GM23338 (cell line): ENCODE data around the gene MFN1. TPM values are rescaled to one million over a fixed set of nuclear protein-coding genes. Genes with fewer than 3 reads are reported as not detected.

Experiments used
- ATAC-seq: fragments of 200-7000 bp; cut with Tn5 transposase; 3 replicates; pipeline ENCODE4 v1.9.1; 2020
- DNase-seq: peaks from one replicate; pipeline ENCODE4 v3.0.0-alpha.2; 2015; ENCODE audit warnings: low spot score
- H2AFZ ChIP-seq: fragments of 200-600 bp; sonication (generic); 2 replicates; pipeline ENCODE4 v1.8.0; 2016; ENCODE audit warnings: antibody characterized with exemption, mild to moderate bottlenecking, moderate library complexity
- H3F3A ChIP-seq: fragments of 200-600 bp; sonication (generic); replicated peaks from 2 replicates; pipeline ENCODE4 v1.8.0; 2017; ENCODE audit warnings: antibody characterized with exemption, mixed run types, low read depth
- H3K27ac ChIP-seq: fragments of 200-600 bp; sonication (generic); 2 replicates; pipeline ENCODE4 v1.6.1; 2016; ENCODE audit warnings: low read depth
- H3K27me3 ChIP-seq: fragments of 200-600 bp; sonication (generic); 2 replicates; pipeline ENCODE4 v1.8.0; 2016; ENCODE audit warnings: mild to moderate bottlenecking, mixed run types, moderate library complexity; ENCODE audit not compliant: insufficient read depth
- H3K36me3 ChIP-seq: fragments of 200-600 bp; sonication (generic); 2 replicates; pipeline ENCODE4 v1.8.0; 2016; ENCODE audit warnings: mild to moderate bottlenecking; ENCODE audit not compliant: insufficient read depth
- H3K4me1 ChIP-seq: fragments of 200-600 bp; sonication (generic); 2 replicates; pipeline ENCODE4 v1.8.0; 2016; ENCODE audit warnings: mild to moderate bottlenecking, moderate library complexity; ENCODE audit not compliant: insufficient read depth
- H3K4me2 ChIP-seq: fragments of 200-600 bp; sonication (generic); 2 replicates; pipeline ENCODE4 v1.7.1; 2017; ENCODE audit warnings: mixed run types
- H3K4me3 ChIP-seq: fragments of 200-600 bp; sonication (generic); 2 replicates; pipeline ENCODE4 v1.6.1; 2016; ENCODE audit warnings: mixed run types
- H3K79me2 ChIP-seq: fragments of 200-600 bp; sonication (generic); replicated peaks from 2 replicates; pipeline ENCODE4 v1.8.0; 2017; ENCODE audit warnings: mild to moderate bottlenecking; ENCODE audit not compliant: insufficient read depth
- H3K9me2 ChIP-seq: fragments of 200-600 bp; sonication (generic); 2 replicates; pipeline ENCODE4 v1.8.0; 2017; ENCODE audit not compliant: insufficient read depth
- H4K20me1 ChIP-seq: fragments of 200-600 bp; sonication (generic); replicated peaks from 2 replicates; pipeline ENCODE4 v1.8.0; 2017; ENCODE audit warnings: mild to moderate bottlenecking; ENCODE audit not compliant: insufficient read depth
- H3K27ac Mint-ChIP-seq: 2 replicates; pipeline ENCODE4 v1.8.0; 2020; ENCODE audit warnings: inconsistent platforms, mild to moderate bottlenecking, moderate library complexity, mixed read lengths
- H3K27me3 Mint-ChIP-seq: 3 replicates; pipeline ENCODE4 v1.8.0; 2022; ENCODE audit warnings: low read depth, mild to moderate bottlenecking, moderate library complexity, mixed read lengths, inconsistent platforms; ENCODE audit not compliant: insufficient read depth, poor library complexity
- H3K36me3 Mint-ChIP-seq: 3 replicates; pipeline ENCODE4 v1.8.0; 2021; ENCODE audit warnings: low read depth, mild to moderate bottlenecking, inconsistent platforms, moderate library complexity, mixed read lengths
- H3K4me1 Mint-ChIP-seq: 3 replicates; pipeline ENCODE4 v1.8.0; 2020; ENCODE audit warnings: mild to moderate bottlenecking, inconsistent platforms, mixed read lengths
- H3K4me3 Mint-ChIP-seq: 3 replicates; pipeline ENCODE4 v1.8.0; 2021; ENCODE audit warnings: moderate library complexity, mild to moderate bottlenecking, inconsistent platforms, mixed read lengths
- H3K9me3 Mint-ChIP-seq: 3 replicates; pipeline ENCODE4 v1.8.0; 2020; ENCODE audit warnings: moderate library complexity, mild to moderate bottlenecking, inconsistent platforms, mixed read lengths
- CREB1 ChIP-seq: fragments of 250-450 bp; sonication (Bioruptor Pico); IDR thresholded peaks from 2 replicates; pipeline ENCODE4 v1.5.0; 2020; ENCODE audit warnings: low read depth, mild to moderate bottlenecking, moderate library complexity
- EZH2 ChIP-seq: fragments of 200-600 bp; sonication (generic); IDR thresholded peaks from one replicate; pipeline ENCODE4 v1.8.0; 2017; ENCODE audit warnings: antibody characterized with exemption, mild to moderate bottlenecking, low read depth; ENCODE audit not compliant: unreplicated experiment
- EZH2phosphoT487 ChIP-seq: fragments of 200-600 bp; sonication (generic); IDR thresholded peaks from one replicate; pipeline ENCODE4 v1.8.1; 2018; ENCODE audit warnings: antibody characterized with exemption; ENCODE audit not compliant: unreplicated experiment
- JUNB ChIP-seq: IDR thresholded peaks from one replicate; pipeline ENCODE4 v1.6.1; 2016; ENCODE audit warnings: antibody characterized with exemption; ENCODE audit not compliant: unreplicated experiment
- NANOG ChIP-seq: IDR thresholded peaks from 2 replicates; pipeline ENCODE4 v1.6.1; 2016; ENCODE audit warnings: antibody characterized with exemption, borderline replicate concordance
- REST ChIP-seq: IDR thresholded peaks from one replicate; pipeline ENCODE4 v1.6.1; 2018; ENCODE audit warnings: antibody characterized with exemption; ENCODE audit not compliant: unreplicated experiment
- STAT1 ChIP-seq: IDR thresholded peaks from one replicate; pipeline ENCODE4 v1.6.1; 2016; ENCODE audit warnings: antibody characterized with exemption; ENCODE audit not compliant: unreplicated experiment
- ZNF114 ChIP-seq: fragments of 250-450 bp; sonication (Bioruptor Pico); IDR thresholded peaks from 2 replicates; pipeline ENCODE4 v1.5.0; 2020; ENCODE audit warnings: mild to moderate bottlenecking, moderate library complexity
- ZNF462 ChIP-seq: fragments of 250-450 bp; sonication (Bioruptor Pico); IDR thresholded peaks from 2 replicates; pipeline ENCODE4 v1.5.0; 2020; ENCODE audit warnings: mild to moderate bottlenecking, moderate library complexity
- polyA plus RNA-seq: library from polyadenylated mRNA; unstranded; fragments of >200 nt; fragmentation: Nextera tagmentation; extraction: Ambion mirVana; gene quantifications from 2 replicates; pipeline ENCODE4 v1.2.1, GENCODE V29; 2016
- total RNA-seq: library from RNA; depleted of rRNA; stranded (reverse); fragments of >200 nt; shearing (Covaris generic); gene quantifications from 2 replicates; pipeline ENCODE4 v1.2.3, GENCODE V29; 2014
- TF ChIP-seq, protein P1 (sequence below): IDR thresholded peaks from 2 replicates; pipeline ENCODE4 v1.6.1; 2016; ENCODE audit warnings: antibody characterized with exemption

The MFN1 gene
- total and polyA plus RNA-seq, 2 experiments from 2014 or later = 16.1 to 36.2 TPM

DNA sequence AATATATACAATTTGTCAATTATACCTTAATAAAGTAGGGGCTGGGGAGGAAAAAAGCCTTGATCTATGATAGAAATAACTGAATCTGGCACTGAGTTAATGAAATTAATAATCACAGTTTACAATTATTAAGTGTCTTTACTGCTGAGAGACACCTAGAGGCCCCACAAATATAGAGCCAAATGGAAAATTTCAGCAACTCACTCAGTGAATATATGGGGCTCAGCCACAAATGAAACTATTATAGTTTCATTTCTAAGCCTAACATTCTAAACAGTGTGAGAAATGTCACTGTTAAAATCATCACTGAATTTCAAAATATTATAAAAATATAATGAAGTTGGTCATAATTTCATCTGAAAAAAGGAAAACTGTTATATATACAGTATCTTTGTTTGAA lies 63.5 kb downstream of the MFN1 start:
- H3K79me2 ChIP-seq = no peaks in the 10 kb centered on the region
- ATAC-seq (no peak), DNase-seq (no peak)
- no peaks in the 10 kb centered on the region for H3K9me3 Mint-ChIP-seq
- H3F3A ChIP-seq = no peaks in the 10 kb centered on the region
- no peak overlapping the region for H3K4me2 ChIP-seq
- H3K9me2 ChIP-seq = no peaks in the 10 kb centered on the region
- H3K4me3 Mint-ChIP-seq = no peak overlapping the region
- no peak overlapping the region for H3K27ac ChIP-seq
- no peak overlapping the region for H2AFZ ChIP-seq
- no peak overlapping the region for H3K4me3 ChIP-seq
- no peaks in the 10 kb centered on the region for H3K27me3 ChIP-seq
- H3K36me3 Mint-ChIP-seq = peaks cover 4% of the 10 kb centered on the region; the same call in 1 of the 3 replicates
- no peak overlapping the region for H3K27ac Mint-ChIP-seq
- H3K36me3 ChIP-seq = no peaks in the 10 kb centered on the region
- H3K27me3 Mint-ChIP-seq = peaks cover 5% of the 10 kb centered on the region
- TF ChIP-seq EZH2 (no peak), NANOG (no peak), ZNF462 (no peak), ZNF114 (CRISPR knock-in tag) (no peak)
- TF ChIP-seq, protein P1, sequence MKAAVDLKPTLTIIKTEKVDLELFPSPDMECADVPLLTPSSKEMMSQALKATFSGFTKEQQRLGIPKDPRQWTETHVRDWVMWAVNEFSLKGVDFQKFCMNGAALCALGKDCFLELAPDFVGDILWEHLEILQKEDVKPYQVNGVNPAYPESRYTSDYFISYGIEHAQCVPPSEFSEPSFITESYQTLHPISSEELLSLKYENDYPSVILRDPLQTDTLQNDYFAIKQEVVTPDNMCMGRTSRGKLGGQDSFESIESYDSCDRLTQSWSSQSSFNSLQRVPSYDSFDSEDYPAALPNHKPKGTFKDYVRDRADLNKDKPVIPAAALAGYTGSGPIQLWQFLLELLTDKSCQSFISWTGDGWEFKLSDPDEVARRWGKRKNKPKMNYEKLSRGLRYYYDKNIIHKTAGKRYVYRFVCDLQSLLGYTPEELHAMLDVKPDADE = no peak
- H3K4me1 Mint-ChIP-seq = peaks cover 5% of the 10 kb centered on the region; the same call in 2 of the 3 replicates
- no peaks in the 10 kb centered on the region for H3K4me1 ChIP-seq
- no peaks in the 10 kb centered on the region for H4K20me1 ChIP-seq

GRCh38 chr3:179414804-179415203 lies 67.3 kb downstream of the MFN1 start:
- Mint-ChIP-seq H3K27me3 (peaks cover 2% of the 10 kb centered on the region), H3K9me3 (no peaks in the 10 kb centered on the region), H3K36me3 (peaks cover 4% of the 10 kb centered on the region; the same call in 1 of the 3 replicates), H3K4me3 (no peak overlapping the region), H3K27ac (no peak overlapping the region), H3K4me1 (peaks cover 5% of the 10 kb centered on the region; the same call in 2 of the 3 replicates)
- no peak overlapping the region for H2AFZ ChIP-seq
- no peaks in the 10 kb centered on the region for H3K9me2 ChIP-seq
- no peaks in the 10 kb centered on the region for H3K27me3 ChIP-seq
- H3K4me3 ChIP-seq = no peak overlapping the region
- no peak overlapping the region for H3K27ac ChIP-seq
- no peak for ATAC-seq
- H3F3A ChIP-seq = no peaks in the 10 kb centered on the region
- H3K4me2 ChIP-seq = no peak overlapping the region
- H3K4me1 ChIP-seq = no peaks in the 10 kb centered on the region
- no peaks in the 10 kb centered on the region for H4K20me1 ChIP-seq
- no peak for DNase-seq
- no peaks in the 10 kb centered on the region for H3K36me3 ChIP-seq
- H3K79me2 ChIP-seq = no peaks in the 10 kb centered on the region
- TF ChIP-seq EZH2phosphoT487 (no peak), JUNB (no peak), REST (no peak), CREB1 (CRISPR knock-in tag) (no peak), STAT1 (no peak)
